GM12873 (cell line): ENCODE results near the gene ATL3.

Source experiments
- CTCF ChIP-seq: IDR thresholded peaks from 2 replicates; pipeline ENCODE4 v1.5.1; 2012; ENCODE audit warnings: low read depth, mild to moderate bottlenecking, moderate library complexity, low read length, control low read depth; ENCODE audit not compliant: insufficient read depth; ENCODE audit errors: missing control alignments

Gene ATL3

GRCh38 chr11:63671322-63672155 lies at the start of gene ATL3:
TSS of gene ATL3 (minus strand) at chr11:63671376. CDS start at chr11:63671335, 41 bp downstream.
- no peak for TF ChIP-seq CTCF

- no peak for TF ChIP-seq CTCF
These were observed 49.4 kb upstream of the ATL3 start for GRCh38 chr11:63720611-63721010.

GRCh38 chr11:63719987-63720386 lies 48.8 kb upstream of the ATL3 start:
- no peak for TF ChIP-seq CTCF

- no peak for TF ChIP-seq CTCF
These were observed 47.8 kb upstream of the ATL3 start for GRCh38 chr11:63719001-63719400.

- TF ChIP-seq CTCF = no peak
These were observed 44.9 kb upstream of the ATL3 start for GRCh38 chr11:63716046-63716445.

- no peak for TF ChIP-seq CTCF
These were observed 42.6 kb upstream of the ATL3 start for GRCh38 chr11:63713766-63714165.

- no peak for TF ChIP-seq CTCF
These were observed 40.7 kb upstream of the ATL3 start for GRCh38 chr11:63711838-63712237.
